Activated B cell treated with CpG ODN at 0.5 μM for 24 hours (primary cell): ENCODE results near the gene RIC1. TPM values are rescaled to one million over a fixed set of nuclear protein-coding genes. Genes with fewer than 3 reads are reported as not detected.

Experiments used
- ATAC-seq: fragments of 200-7000 bp; cut with Tn5 transposase; one replicate; pipeline ENCODE4 v1.10.0; 2021; ENCODE audit warnings: low read depth, mild to moderate bottlenecking, moderate library complexity
- CTCF ChIA-PET: fragments of 350-600 bp; sonication (Branson Sonifier 250); formaldehyde crosslinking; loops from one replicate; lab custom pipeline; 2021; ENCODE audit warnings: antibody characterized with exemption; lab: Charles Lee
- POLR2A ChIA-PET: fragments of 350-600 bp; sonication (Branson Sonifier 250); formaldehyde crosslinking; loops from one replicate; lab custom pipeline; 2021; ENCODE audit warnings: antibody characterized with exemption; lab: Charles Lee
- DNase-seq: peaks from one replicate; pipeline ENCODE4 v3.0.0; 2022
- H3K27ac Mint-ChIP-seq: one replicate; pipeline ENCODE4 v1.8.0; 2020; ENCODE audit warnings: mixed read lengths
- H3K27me3 Mint-ChIP-seq: one replicate; pipeline ENCODE4 v1.8.0; 2021; ENCODE audit warnings: mixed read lengths
- H3K36me3 Mint-ChIP-seq: one replicate; pipeline ENCODE4 v1.8.0; 2021; ENCODE audit warnings: low read depth, mixed read lengths
- H3K4me1 Mint-ChIP-seq: one replicate; pipeline ENCODE4 v1.8.0; 2021; ENCODE audit warnings: mixed read lengths
- H3K4me3 Mint-ChIP-seq: one replicate; pipeline ENCODE4 v1.8.0; 2020; ENCODE audit warnings: mild to moderate bottlenecking, mixed read lengths
- H3K9me3 Mint-ChIP-seq: one replicate; pipeline ENCODE4 v1.8.0; 2020; ENCODE audit warnings: mixed read lengths
- CTCF ChIP-seq: fragments of 200-600 bp; IDR thresholded peaks from one replicate; pipeline ENCODE4 v1.8.0; 2022; ENCODE audit warnings: antibody characterized with exemption, mild to moderate bottlenecking
- intact Hi-C: fragments of 100-400 bp; cut with micrococcal nuclease; formaldehyde crosslinking; loops from one replicate; pipeline ENCODE4 v1.15.1; 2024
- total RNA-seq: library from RNA; stranded (reverse); gene quantifications from 2 replicates; pipeline ENCODE4 v1.2.3, GENCODE V29; 2022

The RIC1 gene
- total RNA-seq, 1 donor from 2014 or later, result 85.0 TPM

- POLR2A ChIA-PET, result interaction anchor here (2.5 to 5.9 kb wide), 2 partner anchors 10 to 17 kb away, joined by 9 to 77 read pairs; partner anchors contain the start of gene RIC1
- no peaks in the 10 kb centered on the region for H3K9me3 Mint-ChIP-seq
- H3K27ac Mint-ChIP-seq, result no peak overlapping the region
- CTCF ChIA-PET, result interaction anchor here (2.3 kb wide), 1 partner anchor 10 kb away, joined by 6 read pairs; no protein-coding TSS in a partner anchor
- H3K4me3 Mint-ChIP-seq, result no peak overlapping the region
- peaks cover 41% of the 10 kb centered on the region for H3K4me1 Mint-ChIP-seq
- H3K27me3 Mint-ChIP-seq, result no peaks in the 10 kb centered on the region
- DNase-seq (no peak), ATAC-seq (no peak)
- intact Hi-C loops, result no loop called here
- H3K36me3 Mint-ChIP-seq, result peaks cover 6% of the 10 kb centered on the region
- no peak for TF ChIP-seq CTCF
These were observed 18.4 kb upstream of the RIC1 start for GRCh38 chr9:5610491-5610890.

GRCh38 chr9:5611321-5612184 is 17.4 kb upstream of the RIC1 start:
- H3K27me3 Mint-ChIP-seq, result no peaks in the 10 kb centered on the region
- H3K9me3 Mint-ChIP-seq, result no peaks in the 10 kb centered on the region
- ChIA-PET POLR2A (interaction anchor here (1.1 to 5.9 kb wide), 2 partner anchors 11 to 16 kb away, joined by 4 to 77 read pairs; partner anchors contain the start of gene RIC1), CTCF (interaction anchor here (1.0 kb wide), 1 partner anchor 17 kb away, joined by 3 read pairs; the partner anchor contains the start of gene RIC1)
- no peak for ATAC-seq
- H3K27ac Mint-ChIP-seq, result no peak overlapping the region
- H3K4me3 Mint-ChIP-seq, result no peak overlapping the region
- no peak for DNase-seq
- no peak for TF ChIP-seq CTCF
- peaks cover 49% of the 10 kb centered on the region for H3K4me1 Mint-ChIP-seq
- intact Hi-C loops, result no loop called here
- peaks cover 5% of the 10 kb centered on the region for H3K36me3 Mint-ChIP-seq

- TF ChIP-seq CTCF, result no peak
- DNase-seq (no peak), ATAC-seq (no peak)
- ChIA-PET POLR2A (interaction anchor here (1.1 to 5.9 kb wide), 2 partner anchors 12 to 16 kb away, joined by 4 to 77 read pairs; partner anchors contain the start of gene RIC1), CTCF (no interaction called here)
- Mint-ChIP-seq H3K9me3 (no peaks in the 10 kb centered on the region), H3K4me1 (peaks cover 52% of the 10 kb centered on the region), H3K27me3 (no peaks in the 10 kb centered on the region), H3K36me3 (peaks cover 3% of the 10 kb centered on the region), H3K4me3 (no peak overlapping the region), H3K27ac (peak overlapping the region; percentile 5)
- intact Hi-C loops, result no loop called here
These were observed 16.7 kb upstream of the RIC1 start for GRCh38 chr9:5612185-5612530.

GRCh38 chr9:5614192-5614591 is 14.7 kb upstream of the RIC1 start:
- no peak for TF ChIP-seq CTCF
- H3K4me3 Mint-ChIP-seq, result no peak overlapping the region
- peaks cover 51% of the 10 kb centered on the region for H3K4me1 Mint-ChIP-seq
- ChIA-PET POLR2A (no interaction called here), CTCF (interaction anchor here (1.7 kb wide), 1 partner anchor 10 kb away, joined by 4 read pairs; no protein-coding TSS in a partner anchor)
- intact Hi-C loops, result no loop called here
- H3K36me3 Mint-ChIP-seq, result peaks cover 3% of the 10 kb centered on the region
- H3K27ac Mint-ChIP-seq, result no peak overlapping the region
- ATAC-seq (no peak), DNase-seq (no peak)
- H3K27me3 Mint-ChIP-seq, result no peaks in the 10 kb centered on the region
- H3K9me3 Mint-ChIP-seq, result no peaks in the 10 kb centered on the region

- Mint-ChIP-seq H3K36me3 (peaks cover 4% of the 10 kb centered on the region), H3K27me3 (no peaks in the 10 kb centered on the region), H3K27ac (peak overlapping the region; percentile 56), H3K4me3 (no peak overlapping the region), H3K9me3 (no peaks in the 10 kb centered on the region), H3K4me1 (peaks cover 50% of the 10 kb centered on the region)
- intact Hi-C loops, result no loop called here
- no peak for ATAC-seq
- no peak for DNase-seq
- CTCF ChIA-PET, result interaction anchor here (1.7 kb wide), 1 partner anchor 9 kb away, joined by 4 read pairs; no protein-coding TSS in a partner anchor
- TF ChIP-seq CTCF, result no peak
- POLR2A ChIA-PET, result interaction anchor here (0.5 to 2.9 kb wide), 3 partner anchors 12 to 85 kb away, joined by 3 to 17 read pairs (median 4); partner anchors contain the start of gene RIC1
These were observed 13.9 kb upstream of the RIC1 start for GRCh38 chr9:5614985-5615384.
